Esophagus (tissue), 2 donors: ENCODE measurements around the gene NTMT1. TPM values are rescaled to one million over a fixed set of nuclear protein-coding genes. Genes with fewer than 3 reads are reported as not detected.
A peak's percentile ranks its signal among the peaks of the same experiment; 100 is the strongest.
"Not testable (repeated sequence)": the region's sequence is repeated elsewhere in the genome, so short reads cannot be mapped to it uniquely, and the experiment has no call there.

Experiments
- H3K27ac ChIP-seq, 2 donors: one replicate each; pipeline ENCODE4 v1.5.1; 2013; ENCODE audit warnings: low read depth in 2 of 2, mild to moderate bottlenecking in 2 of 2, inconsistent platforms in 1 of 2, low read length in 1 of 2, moderate library complexity in 1 of 2
- H3K27me3 ChIP-seq, 2 donors: one replicate each; pipeline ENCODE4 v1.6.1; 2013; ENCODE audit warnings: low read length in 2 of 2, control low read depth in 1 of 2, mild to moderate bottlenecking in 1 of 2; ENCODE audit not compliant: insufficient read depth in 2 of 2, control insufficient read depth in 1 of 2
- H3K36me3 ChIP-seq, 2 donors: one replicate each; pipeline ENCODE4 v1.6.1; 2013; ENCODE audit warnings: low read length in 1 of 2; ENCODE audit not compliant: control insufficient read depth in 2 of 2, insufficient read depth in 2 of 2
- H3K4me1 ChIP-seq, 2 donors: one replicate each; pipeline ENCODE4 v1.6.1; 2013; ENCODE audit warnings: low read length in 1 of 2; ENCODE audit not compliant: control insufficient read depth in 2 of 2, insufficient read depth in 2 of 2
- H3K4me3 ChIP-seq, 2 donors: one replicate each; pipeline ENCODE4 v1.5.1; 2013; ENCODE audit warnings: low read length in 2 of 2, mild to moderate bottlenecking in 2 of 2, low read depth in 1 of 2, moderate library complexity in 1 of 2
- H3K9me3 ChIP-seq, 2 donors: one replicate each; pipeline ENCODE4 v1.6.1; 2013; ENCODE audit warnings: mild to moderate bottlenecking in 2 of 2, low read depth in 1 of 2, low read length in 1 of 2, moderate library complexity in 1 of 2; ENCODE audit not compliant: control insufficient read depth in 2 of 2, insufficient read depth in 1 of 2
- WGBS, 2 donors: extraction: QIAGEN DNeasy Blood & Tissue Kit; methylation state at CpG; one replicate each; pipeline ENCODE4 v1.1.7; 2013; 5-methylcytosine and 5-hydroxymethylcytosine counted together
- polyA plus RNA-seq, 2 donors: library from polyadenylated mRNA; stranded (reverse); fragments of 200-250 nt; gene quantifications; one replicate each; pipeline ENCODE4 v1.2.3, GENCODE V29; 2013
- donor health status: healthy with polysubstance abuse.
- donor health status: Bipolar disorder and iron deficiency.

Gene NTMT1
- polyA plus RNA-seq, 2 donors = 14.2 to 30.6 TPM

DNA sequence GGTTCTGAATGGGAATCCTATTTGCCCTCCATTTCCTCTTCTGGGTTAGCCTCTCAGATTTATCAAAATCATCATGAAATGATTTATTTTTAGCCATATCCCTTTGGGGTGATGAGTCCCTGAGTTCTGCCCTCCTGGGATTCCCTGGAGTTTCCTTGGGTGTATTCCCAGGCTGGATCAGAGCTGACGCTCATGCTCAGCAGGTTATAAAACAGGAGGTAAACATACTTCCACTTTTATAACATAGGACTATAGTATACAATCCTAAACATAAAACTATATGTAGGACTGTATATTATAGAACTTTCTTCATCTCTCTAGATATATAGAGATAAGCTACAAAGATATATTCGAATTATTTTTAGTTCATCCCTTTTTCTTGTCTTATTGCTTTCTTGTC is 35.1 kb downstream of the NTMT1 start:
- no peak overlapping the region for H3K27ac ChIP-seq
- H3K9me3 ChIP-seq = no peaks in the 10 kb centered on the region
- H3K36me3 ChIP-seq = no peaks in the 10 kb centered on the region
- H3K27me3 ChIP-seq = no peaks in the 10 kb centered on the region
- H3K4me3 ChIP-seq = no peak overlapping the region
- peaks cover 0 to 3% of the 10 kb centered on the region in 2 donors for H3K4me1 ChIP-seq
- 68 to 70% methylated on average over 2 of the region's 2 CpGs for WGBS, 2 donors

DNA sequence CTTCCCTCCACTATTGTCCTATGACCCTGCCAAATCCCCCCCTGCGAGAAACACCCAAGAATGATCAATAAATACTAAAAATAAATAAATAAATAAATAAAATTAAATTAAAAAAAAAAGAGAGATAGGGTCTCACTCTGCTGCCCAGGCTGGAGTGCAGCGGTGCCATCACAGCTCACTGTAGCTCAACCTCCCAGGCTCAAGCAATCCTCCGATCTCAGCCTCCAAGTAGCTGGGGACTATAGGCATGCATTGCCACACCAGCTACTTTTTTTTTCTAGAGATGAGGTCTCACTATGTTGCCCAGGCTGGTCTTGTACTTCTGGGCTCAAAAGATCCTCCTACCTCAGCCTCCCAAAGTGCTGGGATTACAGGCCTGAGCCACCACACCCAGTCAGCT is 36.3 kb downstream of the NTMT1 start:
- 63 to 79% methylated on average over 3 of the region's 3 CpGs for WGBS, 2 donors
- not testable (repeated sequence) for H3K36me3 ChIP-seq, H3K27ac ChIP-seq, H3K9me3 ChIP-seq, H3K27me3 ChIP-seq, H3K4me3 ChIP-seq, H3K4me1 ChIP-seq

DNA sequence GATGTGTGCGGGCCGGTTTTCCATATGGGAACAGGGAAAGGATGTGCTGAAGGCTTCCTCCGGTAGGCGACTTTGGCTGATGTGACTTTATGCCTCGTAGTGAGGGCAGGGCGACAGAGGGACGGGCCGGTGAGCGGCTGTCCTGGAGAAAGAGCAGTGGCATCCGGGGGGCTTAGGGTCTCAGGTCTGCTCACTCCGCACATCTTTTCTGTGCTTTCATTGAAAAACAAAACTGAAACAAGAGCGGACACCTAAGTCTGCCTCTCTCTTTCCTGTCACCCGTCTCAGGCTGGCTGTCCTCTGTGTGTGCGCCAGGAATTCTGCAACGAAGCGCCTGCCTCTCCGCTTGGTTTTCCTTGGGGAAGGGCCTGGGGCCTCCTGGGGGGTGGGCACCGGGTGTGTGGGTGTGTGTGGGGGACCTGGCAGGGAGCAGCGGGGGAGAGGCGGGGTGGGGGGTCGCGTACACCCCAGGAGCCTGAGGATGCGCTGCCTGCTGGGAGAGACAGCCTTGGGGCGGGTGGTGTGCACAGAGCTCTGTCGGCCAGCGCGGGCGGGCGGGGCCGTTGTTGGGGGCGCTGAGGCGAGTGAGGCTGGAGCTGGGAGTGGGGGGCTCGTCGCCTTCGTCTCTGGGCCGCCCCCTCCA is 38.9 kb downstream of the NTMT1 start:
- H3K4me3 ChIP-seq = no peak overlapping the region
- no peaks in the 10 kb centered on the region for H3K9me3 ChIP-seq
- H3K36me3 ChIP-seq = no peaks in the 10 kb centered on the region
- H3K4me1 ChIP-seq = peaks cover 0 to 11% of the 10 kb centered on the region in 2 donors
- WGBS, 2 donors = 19 to 21% methylated on average over 28 to 36 of the region's 36 CpGs
- H3K27me3 ChIP-seq = peaks cover 0 to 2% of the 10 kb centered on the region in 2 donors
- H3K27ac ChIP-seq = no peak overlapping the region

DNA sequence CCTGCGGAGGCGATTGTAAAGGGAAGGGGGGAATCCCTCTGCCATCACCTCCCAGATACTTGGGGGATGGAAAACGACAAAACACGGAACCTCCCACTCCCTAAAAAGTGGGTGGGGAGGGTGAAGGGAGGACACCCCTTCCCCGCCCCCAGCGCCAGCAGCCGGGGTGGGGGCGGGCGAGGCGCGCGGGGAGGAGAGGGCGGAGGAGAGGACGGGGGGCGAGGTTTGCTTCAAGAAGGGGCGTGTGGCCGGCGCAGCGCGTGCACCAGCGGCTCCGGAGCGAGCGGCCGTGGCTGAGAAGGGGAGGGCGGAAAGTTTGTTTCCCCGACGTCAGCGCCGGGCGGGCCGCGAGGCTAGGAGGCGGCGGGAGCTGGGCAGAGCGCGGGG is 39.4 kb downstream of the NTMT1 start, which contains the start of gene PRRX2:
TSS of gene PRRX2 (plus strand) at position 259 of the 387 bp plus-strand sequence. CDS start 221 bp downstream, outside the sequence.
- Histone ChIP-seq H3K4me1 (peaks cover 0 to 11% of the 10 kb centered on the region in 2 donors), H3K27me3 (peaks cover 0 to 2% of the 10 kb centered on the region in 2 donors), H3K4me3 (peak within 1 kb of the TSS; percentile 41 to 48), H3K36me3 (no peaks in the 10 kb centered on the region), H3K9me3 (no peaks in the 10 kb centered on the region), H3K27ac (no peak within 1 kb of the TSS)
- WGBS, 2 donors = 1% methylated on average over 19 to 37 of the region's 37 CpGs

DNA sequence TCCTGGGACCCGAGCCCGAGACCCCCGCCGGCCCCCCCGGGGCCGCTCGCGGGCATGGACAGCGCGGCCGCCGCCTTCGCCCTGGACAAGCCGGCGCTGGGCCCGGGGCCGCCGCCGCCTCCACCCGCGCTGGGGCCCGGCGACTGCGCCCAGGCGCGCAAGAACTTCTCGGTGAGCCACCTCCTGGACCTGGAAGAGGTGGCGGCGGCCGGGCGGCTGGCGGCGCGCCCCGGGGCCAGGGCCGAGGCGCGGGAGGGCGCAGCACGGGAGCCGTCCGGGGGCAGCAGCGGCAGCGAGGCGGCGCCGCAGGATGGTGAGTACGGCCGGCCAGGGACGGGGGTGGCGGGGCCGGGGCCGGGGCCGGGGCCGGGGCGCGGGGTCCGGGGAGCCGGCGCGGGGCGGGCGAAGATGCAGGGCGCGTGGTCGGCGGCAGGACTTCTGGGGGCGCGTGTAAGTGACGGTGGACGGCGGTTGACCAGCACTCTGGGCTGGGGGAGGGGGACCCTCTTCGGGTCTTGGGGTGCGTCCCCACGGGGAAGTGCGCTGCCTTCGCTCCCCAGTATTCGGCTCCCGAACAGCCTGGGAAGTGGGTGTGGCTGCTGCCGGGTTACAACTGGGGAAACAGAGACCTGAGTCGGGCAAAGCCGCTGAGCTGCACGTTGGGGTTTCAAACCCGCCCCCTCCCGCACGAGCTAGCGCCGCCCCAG is 40.0 kb downstream of the NTMT1 start:
- Histone ChIP-seq H3K27ac (no peak overlapping the region), H3K9me3 (no peaks in the 10 kb centered on the region), H3K4me3 (peak overlapping the region; percentile 41 to 48), H3K36me3 (no peaks in the 10 kb centered on the region), H3K4me1 (peaks cover 0 to 11% of the 10 kb centered on the region in 2 donors), H3K27me3 (peaks cover 0 to 2% of the 10 kb centered on the region in 2 donors)
- WGBS, 2 donors = 3 to 4% methylated on average over 55 to 88 of the region's 88 CpGs

DNA sequence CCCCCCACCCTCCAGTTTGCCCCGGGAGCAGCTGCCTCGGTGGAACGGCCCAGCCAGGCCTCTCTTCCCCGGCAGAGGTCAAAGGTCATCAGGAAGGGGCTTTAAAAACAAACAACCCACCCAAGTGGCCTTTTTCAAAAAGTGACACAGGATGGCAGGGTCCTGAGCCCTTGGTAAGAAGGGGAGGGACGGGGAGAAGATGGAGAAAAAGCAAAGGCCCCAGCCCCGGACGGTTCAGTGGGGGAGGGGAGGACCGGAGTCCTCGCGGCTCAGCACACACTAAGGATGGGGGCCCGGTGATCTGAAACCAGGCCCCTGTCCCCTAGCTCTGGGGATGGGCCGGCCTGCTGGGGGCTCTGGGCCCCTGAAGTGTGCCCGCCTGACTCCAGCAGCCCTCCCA is 40.6 kb downstream of the NTMT1 start:
- H3K4me3 ChIP-seq = peak overlapping the region; percentile 35 to 41

DNA sequence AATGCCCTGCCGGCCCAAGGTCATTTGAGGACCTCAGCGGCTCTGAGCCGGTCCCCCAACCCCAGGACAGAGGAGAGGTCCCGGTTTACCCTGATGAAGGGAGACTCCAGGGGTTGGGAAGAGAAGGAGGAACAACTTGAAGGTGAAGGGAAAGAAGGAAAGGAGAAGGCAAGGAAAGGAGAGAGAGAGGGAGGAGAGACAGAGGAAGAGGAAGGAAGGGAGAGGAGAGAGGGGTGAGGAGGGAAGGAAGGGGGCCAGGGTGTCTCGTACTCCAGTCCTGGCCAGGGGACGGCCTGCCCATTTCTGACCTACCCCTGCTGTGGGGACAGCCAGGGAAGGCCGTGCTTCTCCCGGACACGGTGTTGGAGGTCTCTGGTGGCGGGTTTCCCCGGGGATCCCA is 41.4 kb downstream of the NTMT1 start:
- Histone ChIP-seq H3K4me1 (peaks cover 0 to 11% of the 10 kb centered on the region in 2 donors), H3K4me3 (no peak overlapping the region), H3K27me3 (peaks cover 0 to 2% of the 10 kb centered on the region in 2 donors), H3K36me3 (peaks cover 0 to 3% of the 10 kb centered on the region in 2 donors), H3K27ac (no peak overlapping the region), H3K9me3 (no peaks in the 10 kb centered on the region)
- 73 to 74% methylated on average over 10 to 11 of the region's 11 CpGs for WGBS, 2 donors

More for the DNA sequence above, 40.6 kb downstream of the NTMT1 start:
- Histone ChIP-seq H3K9me3 (no peaks in the 10 kb centered on the region), H3K4me1 (peaks cover 0 to 11% of the 10 kb centered on the region in 2 donors), H3K27ac (no peak overlapping the region), H3K27me3 (peaks cover 0 to 2% of the 10 kb centered on the region in 2 donors), H3K36me3 (peaks cover 0 to 3% of the 10 kb centered on the region in 2 donors)
- WGBS, 2 donors = 31 to 33% methylated on average over 13 of the region's 13 CpGs

DNA sequence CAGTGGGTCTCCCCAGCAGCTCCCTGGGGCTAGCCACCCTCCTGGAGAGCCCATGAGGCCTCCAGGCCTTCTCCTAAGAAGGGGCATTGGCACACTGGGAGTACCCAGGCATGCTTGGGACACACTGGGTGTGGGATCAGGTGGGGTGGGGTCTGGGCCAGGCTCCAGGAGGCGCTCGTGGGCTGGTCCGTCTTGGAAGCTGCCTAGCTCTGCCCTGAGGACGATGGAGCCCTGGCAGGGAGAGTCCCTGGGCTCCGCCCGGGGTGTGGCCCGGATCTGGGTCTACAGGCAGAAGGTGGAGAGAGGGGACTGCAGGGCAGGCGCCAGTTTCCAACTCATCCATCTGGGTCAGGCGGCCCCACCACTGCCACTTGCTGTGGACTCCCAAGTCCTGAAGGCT is 41.9 kb downstream of the NTMT1 start:
- H3K36me3 ChIP-seq = peaks cover 0 to 3% of the 10 kb centered on the region in 2 donors
- no peak overlapping the region for H3K27ac ChIP-seq
- no peaks in the 10 kb centered on the region for H3K9me3 ChIP-seq
- H3K4me1 ChIP-seq = peaks cover 0 to 11% of the 10 kb centered on the region in 2 donors
- H3K4me3 ChIP-seq = no peak overlapping the region
- H3K27me3 ChIP-seq = peaks cover 0 to 2% of the 10 kb centered on the region in 2 donors
- WGBS, 2 donors = 55 to 64% methylated on average over 9 of the region's 9 CpGs

DNA sequence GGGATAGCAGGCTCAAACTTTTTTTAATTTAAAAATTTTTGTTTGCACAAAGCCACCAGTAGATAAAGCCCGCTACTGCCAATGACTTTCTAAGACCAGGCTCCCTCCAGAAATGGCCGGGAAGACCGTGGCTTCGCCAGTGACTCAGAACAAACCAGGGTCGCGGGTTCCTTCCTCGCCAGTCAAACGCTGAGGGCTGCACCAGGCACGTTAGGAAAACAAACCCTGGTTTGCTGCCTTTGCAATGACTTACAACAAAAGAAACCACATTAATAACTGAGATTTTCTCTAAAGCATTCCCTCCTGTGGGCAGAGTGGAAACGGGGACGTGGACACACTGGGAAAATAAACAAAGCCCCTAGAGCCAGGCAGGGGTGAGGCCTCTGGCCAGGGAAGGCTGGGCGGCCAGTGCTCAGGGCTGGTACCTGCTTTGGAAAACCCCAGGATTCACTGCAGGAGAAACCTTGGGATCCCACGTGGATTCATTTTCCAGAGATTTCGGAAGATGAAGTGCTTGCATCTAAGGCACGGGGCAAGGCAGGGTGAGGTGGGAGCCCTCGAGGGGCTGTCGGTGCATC is 43.3 kb downstream of the NTMT1 start:
- Histone ChIP-seq H3K27me3 (peaks cover 0 to 2% of the 10 kb centered on the region in 2 donors), H3K9me3 (no peaks in the 10 kb centered on the region), H3K36me3 (peaks cover 0 to 3% of the 10 kb centered on the region in 2 donors), H3K4me3 (no peak overlapping the region), H3K27ac (no peak overlapping the region), H3K4me1 (peaks cover 0 to 11% of the 10 kb centered on the region in 2 donors)
- 61 to 62% methylated on average over 17 of the region's 17 CpGs for WGBS, 2 donors
